Endothelial cell of umbilical vein (primary cell): ENCODE data around the gene IGFBP1. TPM values are rescaled to one million over a fixed set of nuclear protein-coding genes. Genes with fewer than 3 reads are reported as not detected.

Experiments
- BruUV-seq: library from RNA; stranded (reverse); fragments of 400-500 nt; replicated peaks from 2 replicates; lab custom pipeline; 2021; lab: Mats Ljungman, UMichigan
- CTCF ChIA-PET: fragments of 300-600, 350-600 bp; sonication (Branson Sonifier 250); formaldehyde crosslinking; loops from one replicate; lab custom pipeline; 2021; ENCODE audit warnings: antibody characterized with exemption, inconsistent platforms; lab: Charles Lee
- POLR2A ChIA-PET: fragments of 300-600, 350-600 bp; sonication (Branson Sonifier 250); formaldehyde crosslinking; loops from one replicate; lab custom pipeline; 2021; ENCODE audit warnings: antibody characterized with exemption, inconsistent platforms; lab: Charles Lee
- DNase-seq: peaks from one replicate; pipeline ENCODE4 v3.0.0-alpha.2; 2011; ENCODE audit warnings: low read depth, low spot score
- FAIRE-seq: peaks from 2 replicates; lab custom pipeline; 2011; peaks lifted over from hg19 to GRCh38; lab: Jason Lieb, UNC
- H2AFZ ChIP-seq: 2 replicates; pipeline ENCODE4 v1.6.0; 2012; ENCODE audit warnings: low read depth, low read length, control low read depth, inconsistent platforms
- H3K27ac ChIP-seq: 2 replicates; pipeline ENCODE4 v1.5.1; 2011; ENCODE audit warnings: low read depth, mild to moderate bottlenecking, control low read depth, low read length, moderate library complexity; ENCODE audit not compliant: insufficient read depth
- H3K27me3 ChIP-seq, 2 experiments: 2 replicates each; pipeline versions ENCODE4 v1.6.0 to v1.6.1; 2011; ENCODE audit warnings: low read length in 2 of 2, mixed read lengths in 1 of 2; ENCODE audit not compliant: control insufficient read depth in 2 of 2, insufficient read depth in 2 of 2
- H3K36me3 ChIP-seq, 2 experiments: 2 replicates in 1 of 2; 3 replicates in 1 of 2; pipeline ENCODE4 v1.5.1; 2011; ENCODE audit warnings: low read length in 2 of 2, mild to moderate bottlenecking in 1 of 2, moderate library complexity in 1 of 2; ENCODE audit not compliant: control insufficient read depth in 2 of 2, insufficient read depth in 2 of 2; ENCODE audit errors: extremely low read depth in 1 of 2
- H3K4me1 ChIP-seq: 3 replicates; pipeline ENCODE4 v1.5.1; 2011; ENCODE audit warnings: mild to moderate bottlenecking, low read length; ENCODE audit not compliant: control insufficient read depth, insufficient read depth; ENCODE audit errors: extremely low read depth
- H3K4me2 ChIP-seq: 2 replicates; pipeline ENCODE4 v1.6.1; 2011; ENCODE audit warnings: low read length, control low read depth, mixed read lengths; ENCODE audit not compliant: insufficient read depth
- H3K4me3 ChIP-seq, 3 experiments: fragments of 200-600 bp in 1 of 3; sonication (generic), shearing (Covaris generic) in 1 of 3; replicated peaks in 1 of 3; 2 replicates each; pipeline ENCODE4 v1.5.1; 2011 to 2016; ENCODE audit warnings: control low read depth in 3 of 3, low read length in 3 of 3, mild to moderate bottlenecking in 2 of 3, inconsistent platforms in 1 of 3, low read depth in 1 of 3, moderate library complexity in 1 of 3; ENCODE audit not compliant: insufficient read depth in 1 of 3
- H3K79me2 ChIP-seq: 2 replicates; pipeline ENCODE4 v1.6.0; 2012; ENCODE audit warnings: low read length, inconsistent platforms; ENCODE audit not compliant: control insufficient read depth, insufficient read depth
- H3K9ac ChIP-seq: replicated peaks from 2 replicates; pipeline ENCODE3; 2011; ENCODE audit warnings: low read length, control low read depth; ENCODE audit not compliant: insufficient read depth; ENCODE audit errors: extremely low read depth
- H3K9me1 ChIP-seq: replicated peaks from 3 replicates; pipeline ENCODE4 v1.6.0; 2011; ENCODE audit warnings: mild to moderate bottlenecking, low read length; ENCODE audit not compliant: control insufficient read depth, insufficient read depth; ENCODE audit errors: extremely low read depth
- H3K9me3 ChIP-seq: replicated peaks from 2 replicates; pipeline ENCODE4 v1.5.1; 2012; ENCODE audit warnings: low read length, inconsistent platforms; ENCODE audit not compliant: control insufficient read depth, insufficient read depth
- H4K20me1 ChIP-seq: replicated peaks from 2 replicates; pipeline ENCODE3; 2011; ENCODE audit warnings: mild to moderate bottlenecking, low read length; ENCODE audit not compliant: control insufficient read depth, insufficient read depth; ENCODE audit errors: extremely low read depth
- EZH2 ChIP-seq: IDR thresholded peaks from 2 replicates; pipeline ENCODE4 v1.6.1; 2012; ENCODE audit warnings: borderline replicate concordance, low read depth, mild to moderate bottlenecking, moderate library complexity, low read length, inconsistent platforms; ENCODE audit not compliant: severe bottlenecking
- FOS ChIP-seq: IDR thresholded peaks from 2 replicates; pipeline ENCODE4 v1.6.1; 2011; ENCODE audit warnings: mild to moderate bottlenecking, low read length, moderate library complexity, borderline replicate concordance; ENCODE audit not compliant: insufficient read depth
- GATA2 ChIP-seq: IDR thresholded peaks from 2 replicates; pipeline ENCODE4 v1.7.0; 2011; ENCODE audit warnings: low read depth, mild to moderate bottlenecking, moderate library complexity, mixed read lengths, low read length; ENCODE audit not compliant: insufficient read length, insufficient read depth
- JUN ChIP-seq: IDR thresholded peaks from 2 replicates; pipeline ENCODE4 v1.6.1; 2011; ENCODE audit warnings: borderline replicate concordance, low read depth; ENCODE audit not compliant: insufficient read length, insufficient read depth
- MYC ChIP-seq: IDR thresholded peaks from one replicate; pipeline ENCODE4 v1.6.1; 2011; ENCODE audit warnings: mild to moderate bottlenecking, low read depth, low read length
- POLR2A ChIP-seq: IDR thresholded peaks from 2 replicates; pipeline ENCODE4 v1.6.1; 2012; ENCODE audit warnings: low read depth, mild to moderate bottlenecking, control low read depth, low read length
- POLR2AphosphoS5 ChIP-seq: IDR thresholded peaks from 2 replicates; pipeline ENCODE4 v1.6.1; 2012; ENCODE audit warnings: low read depth, mild to moderate bottlenecking, control low read depth, low read length, moderate library complexity; ENCODE audit not compliant: insufficient read depth
- dilution Hi-C: fragments of 300-500 bp; cut with MboI; formaldehyde crosslinking; loops from one replicate; pipeline ENCODE4 v1.15.0; 2019; ENCODE audit warnings: low sequenced_read_pairs; ENCODE audit not compliant: extremely low pct_ligation_motif_present
- intact Hi-C: fragments of 100-400 bp; cut with micrococcal nuclease; formaldehyde crosslinking; loops from one replicate; pipeline ENCODE4 v1.10.0; 2022
- polyA plus RNA-seq, 4 experiments: library from polyadenylated mRNA; depleted of rRNA in 3 of 4; stranded (reverse) in 3 of 4; unstranded in 1 of 4; fragments of >200 nt; gene quantifications; 2 replicates each; pipeline versions ENCODE4 v1.2.1 to v1.2.3, GENCODE V29; 2011 to 2012; ENCODE audit warnings: missing spikeins in 1 of 4
- total RNA-seq: library from RNA; stranded (reverse); gene quantifications from 2 replicates; pipeline ENCODE4 v1.2.3, GENCODE V29; 2021
- TF ChIP-seq, protein P1 (sequence below): IDR thresholded peaks from 2 replicates; pipeline ENCODE4 v1.6.1; 2011; ENCODE audit not compliant: insufficient read depth, insufficient read length
- TF ChIP-seq, protein P2 (sequence below), 2 donors: IDR thresholded peaks; 1 replicate in 1 of 2; 2 replicates in 1 of 2; pipeline ENCODE4 v1.5.1; 2011; ENCODE audit warnings: low read length in 2 of 2, mild to moderate bottlenecking in 2 of 2, moderate library complexity in 2 of 2, control low read depth in 1 of 2, inconsistent platforms in 1 of 2, low read depth in 1 of 2; ENCODE audit not compliant: insufficient read depth in 1 of 2; ENCODE audit errors: extremely low read depth in 1 of 2

The IGFBP1 gene
- total and polyA plus RNA-seq, 2 donors (not counting 3 experiments of a cell fraction or from before 2014, with no cell fraction given), result 0.57 to 4.0 TPM

DNA sequence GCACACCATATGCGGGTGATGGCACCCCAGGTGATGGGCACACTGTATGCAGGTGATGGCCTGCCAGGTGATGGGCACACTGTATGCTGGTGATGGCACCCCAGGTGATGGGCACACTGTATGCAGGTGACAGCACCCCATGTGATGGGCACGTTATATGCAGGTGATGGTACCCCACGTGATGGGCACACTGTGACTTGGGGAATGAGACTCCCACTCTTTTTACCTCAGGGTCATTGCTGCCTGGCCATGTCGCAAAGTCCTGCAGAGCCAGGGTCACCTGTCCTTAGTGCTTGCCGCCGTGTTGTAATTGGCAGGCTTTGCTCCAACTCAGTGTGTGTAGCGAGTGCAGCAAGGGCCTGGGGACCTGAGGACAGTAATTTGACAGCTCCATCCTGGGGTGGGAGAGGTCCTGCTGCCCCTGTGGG, 7.8 kb upstream of the IGFBP1 start:
- no TSS peak for BruUV-seq
- Histone ChIP-seq H3K9ac (no peak overlapping the region), H2AFZ (no peak overlapping the region), H3K4me2 (no peak overlapping the region), H3K4me3 (no peak overlapping the region), H3K27ac (no peak overlapping the region), H3K9me3 (no peaks in the 10 kb centered on the region), H3K79me2 (no peaks in the 10 kb centered on the region), H4K20me1 (no peaks in the 10 kb centered on the region), H3K27me3 (no peaks in the 10 kb centered on the region), H3K36me3 (no peaks in the 10 kb centered on the region), H3K9me1 (no peaks in the 10 kb centered on the region), H3K4me1 (peaks cover 4% of the 10 kb centered on the region)
- ChIA-PET CTCF (interaction anchor here (0.6 kb wide), 1 partner anchor 11 kb away, joined by 3 read pairs; no protein-coding TSS in a partner anchor), POLR2A (no interaction called here)
- DNase-seq (no peak), FAIRE-seq (no peak)
- TF ChIP-seq FOS (no peak), POLR2A (no peak), MYC (no peak), EZH2 (no peak), POLR2AphosphoS5 (no peak), GATA2 (no peak), JUN (no peak)
- TF ChIP-seq, protein P1, sequence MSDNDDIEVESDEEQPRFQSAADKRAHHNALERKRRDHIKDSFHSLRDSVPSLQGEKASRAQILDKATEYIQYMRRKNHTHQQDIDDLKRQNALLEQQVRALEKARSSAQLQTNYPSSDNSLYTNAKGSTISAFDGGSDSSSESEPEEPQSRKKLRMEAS, result no peak
- TF ChIP-seq, protein P2, sequence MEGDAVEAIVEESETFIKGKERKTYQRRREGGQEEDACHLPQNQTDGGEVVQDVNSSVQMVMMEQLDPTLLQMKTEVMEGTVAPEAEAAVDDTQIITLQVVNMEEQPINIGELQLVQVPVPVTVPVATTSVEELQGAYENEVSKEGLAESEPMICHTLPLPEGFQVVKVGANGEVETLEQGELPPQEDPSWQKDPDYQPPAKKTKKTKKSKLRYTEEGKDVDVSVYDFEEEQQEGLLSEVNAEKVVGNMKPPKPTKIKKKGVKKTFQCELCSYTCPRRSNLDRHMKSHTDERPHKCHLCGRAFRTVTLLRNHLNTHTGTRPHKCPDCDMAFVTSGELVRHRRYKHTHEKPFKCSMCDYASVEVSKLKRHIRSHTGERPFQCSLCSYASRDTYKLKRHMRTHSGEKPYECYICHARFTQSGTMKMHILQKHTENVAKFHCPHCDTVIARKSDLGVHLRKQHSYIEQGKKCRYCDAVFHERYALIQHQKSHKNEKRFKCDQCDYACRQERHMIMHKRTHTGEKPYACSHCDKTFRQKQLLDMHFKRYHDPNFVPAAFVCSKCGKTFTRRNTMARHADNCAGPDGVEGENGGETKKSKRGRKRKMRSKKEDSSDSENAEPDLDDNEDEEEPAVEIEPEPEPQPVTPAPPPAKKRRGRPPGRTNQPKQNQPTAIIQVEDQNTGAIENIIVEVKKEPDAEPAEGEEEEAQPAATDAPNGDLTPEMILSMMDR (IDR thresholded peaks at IDR 0.05; ENCODE audit: extremely low read depth in 1 of 2, insufficient read depth in 1 of 2, low read depth in 1 of 2, low read length in 2 of 2), result no peak
- intact Hi-C loops, result no loop called here
- dilution Hi-C loops, result no loop called here
